SU-DHL-6 (cell line): ENCODE measurements around the gene PGLYRP3.

Experiments
- EZH2phosphoT487 ChIP-seq: fragments of 200-600 bp; sonication (generic), shearing (Covaris generic); conservative IDR thresholded peaks from 2 replicates; pipeline ENCODE4 v1.6.1; 2018; ENCODE audit warnings: mild to moderate bottlenecking, antibody characterized with exemption, low read length, moderate library complexity, mixed read lengths
- TF ChIP-seq, protein P1 (sequence below): fragments of 200-600 bp; sonication (generic); IDR thresholded peaks from one replicate; pipeline ENCODE4 v1.5.1; 2017; ENCODE audit warnings: antibody characterized with exemption, mild to moderate bottlenecking, low read length, moderate library complexity; ENCODE audit not compliant: insufficient read depth, poor library complexity, severe bottlenecking

DNA sequence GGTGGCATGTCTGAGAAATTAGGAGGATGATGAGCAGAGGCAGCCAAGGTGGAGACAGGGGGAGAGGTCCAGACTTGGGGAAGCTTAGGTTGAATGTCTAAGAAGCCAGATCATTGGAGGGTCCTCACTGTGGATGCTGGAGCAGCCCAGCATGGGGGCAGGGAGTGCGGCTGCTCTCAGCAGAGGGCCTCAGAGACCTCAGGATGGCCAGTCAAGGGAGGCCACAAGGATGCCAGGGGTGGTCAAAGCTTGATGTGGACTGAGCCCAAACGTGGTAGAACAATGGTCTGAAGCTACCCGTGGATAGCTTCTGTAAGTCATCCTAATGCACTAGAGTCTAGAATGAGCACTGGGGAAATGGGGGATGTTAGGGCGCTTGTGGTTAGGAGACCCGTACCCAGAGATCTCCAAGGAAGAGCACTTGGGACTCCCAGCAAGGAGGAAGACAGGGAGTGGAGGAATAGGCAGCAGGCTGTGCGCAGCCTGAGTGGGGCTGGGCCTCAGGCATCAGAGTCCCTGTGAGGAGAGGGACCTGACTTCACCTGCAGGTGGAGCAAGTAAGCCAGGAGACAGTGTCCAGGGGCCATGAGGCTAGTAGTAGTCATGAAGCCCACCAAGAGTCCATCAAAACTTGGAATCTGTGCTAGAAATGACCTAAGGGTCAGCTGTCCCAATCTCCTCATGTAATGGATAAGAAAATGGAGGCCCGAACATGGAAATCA lies 40.6 kb upstream of the PGLYRP3 start:
- TF ChIP-seq, protein P1, sequence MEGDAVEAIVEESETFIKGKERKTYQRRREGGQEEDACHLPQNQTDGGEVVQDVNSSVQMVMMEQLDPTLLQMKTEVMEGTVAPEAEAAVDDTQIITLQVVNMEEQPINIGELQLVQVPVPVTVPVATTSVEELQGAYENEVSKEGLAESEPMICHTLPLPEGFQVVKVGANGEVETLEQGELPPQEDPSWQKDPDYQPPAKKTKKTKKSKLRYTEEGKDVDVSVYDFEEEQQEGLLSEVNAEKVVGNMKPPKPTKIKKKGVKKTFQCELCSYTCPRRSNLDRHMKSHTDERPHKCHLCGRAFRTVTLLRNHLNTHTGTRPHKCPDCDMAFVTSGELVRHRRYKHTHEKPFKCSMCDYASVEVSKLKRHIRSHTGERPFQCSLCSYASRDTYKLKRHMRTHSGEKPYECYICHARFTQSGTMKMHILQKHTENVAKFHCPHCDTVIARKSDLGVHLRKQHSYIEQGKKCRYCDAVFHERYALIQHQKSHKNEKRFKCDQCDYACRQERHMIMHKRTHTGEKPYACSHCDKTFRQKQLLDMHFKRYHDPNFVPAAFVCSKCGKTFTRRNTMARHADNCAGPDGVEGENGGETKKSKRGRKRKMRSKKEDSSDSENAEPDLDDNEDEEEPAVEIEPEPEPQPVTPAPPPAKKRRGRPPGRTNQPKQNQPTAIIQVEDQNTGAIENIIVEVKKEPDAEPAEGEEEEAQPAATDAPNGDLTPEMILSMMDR: peak; percentile 20
- TF ChIP-seq EZH2phosphoT487: no peak
